ENCODE measurements around the gene CTAG1A.
A peak's percentile ranks its signal among the peaks of the same experiment; 100 is the strongest.
"Not testable (repeated sequence)": the region's sequence is repeated elsewhere in the genome, so short reads cannot be mapped to it uniquely, and the experiment has no call there.

Gene CTAG1A

GRCh38 chrX:154584585-154585183 lies at the start of gene CTAG1A:
TSS of gene CTAG1A (plus strand) at chrX:154585133. CDS start at chrX:154585207, 74 bp downstream.
- not testable (repeated sequence) for DNase-seq (ENCODE audit: low read depth)

- DNase-seq (ENCODE audit: low read depth) = no peak
Measured at GRCh38 chrX:154535892-154536291, 49.0 kb upstream of the CTAG1A start.

GRCh38 chrX:154539077-154539476 lies 45.9 kb upstream of the CTAG1A start:
- no peak for DNase-seq (ENCODE audit: low read depth)

DNA sequence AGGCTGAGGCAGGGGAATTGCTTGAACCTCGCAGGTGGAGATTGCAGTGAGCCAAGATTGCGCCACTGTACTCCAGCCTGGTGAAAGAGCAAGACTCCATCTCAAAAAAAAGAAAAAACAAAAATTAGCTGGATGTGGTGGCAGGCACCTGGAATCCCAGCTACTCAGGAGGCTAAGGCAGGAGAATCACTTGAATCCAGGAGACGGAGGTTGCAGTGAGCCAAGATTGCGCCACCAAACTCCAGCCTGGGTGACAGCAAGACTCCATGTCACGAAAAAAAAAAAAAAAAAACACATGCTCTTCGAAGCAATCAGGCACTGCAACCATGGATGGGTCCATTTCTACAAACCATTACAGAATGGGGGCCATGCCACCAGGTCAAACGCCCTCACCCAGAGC lies 44.6 kb upstream of the CTAG1A start:
- DNase-seq (ENCODE audit: low read depth) = not testable (repeated sequence)

- no peak for DNase-seq (ENCODE audit: low read depth)
Measured at GRCh38 chrX:154540897-154541535, 43.9 kb upstream of the CTAG1A start.

DNA sequence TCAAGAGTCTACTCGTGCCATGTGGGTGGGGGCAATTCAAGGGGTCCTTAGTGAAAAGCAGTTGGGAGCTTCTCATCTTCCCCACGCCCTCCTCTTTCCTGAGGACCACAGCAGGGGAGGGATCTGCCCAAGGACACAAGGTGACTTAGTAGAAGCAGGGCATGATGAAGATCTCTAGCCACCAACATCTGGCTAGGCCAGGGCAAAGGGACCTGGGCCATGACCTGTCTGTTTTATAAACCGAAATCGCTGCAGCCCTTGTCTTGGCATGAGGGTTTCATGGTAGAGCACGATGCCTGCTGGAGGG lies 43.4 kb upstream of the CTAG1A start:
- no peak for DNase-seq (ENCODE audit: low read depth)

DNA sequence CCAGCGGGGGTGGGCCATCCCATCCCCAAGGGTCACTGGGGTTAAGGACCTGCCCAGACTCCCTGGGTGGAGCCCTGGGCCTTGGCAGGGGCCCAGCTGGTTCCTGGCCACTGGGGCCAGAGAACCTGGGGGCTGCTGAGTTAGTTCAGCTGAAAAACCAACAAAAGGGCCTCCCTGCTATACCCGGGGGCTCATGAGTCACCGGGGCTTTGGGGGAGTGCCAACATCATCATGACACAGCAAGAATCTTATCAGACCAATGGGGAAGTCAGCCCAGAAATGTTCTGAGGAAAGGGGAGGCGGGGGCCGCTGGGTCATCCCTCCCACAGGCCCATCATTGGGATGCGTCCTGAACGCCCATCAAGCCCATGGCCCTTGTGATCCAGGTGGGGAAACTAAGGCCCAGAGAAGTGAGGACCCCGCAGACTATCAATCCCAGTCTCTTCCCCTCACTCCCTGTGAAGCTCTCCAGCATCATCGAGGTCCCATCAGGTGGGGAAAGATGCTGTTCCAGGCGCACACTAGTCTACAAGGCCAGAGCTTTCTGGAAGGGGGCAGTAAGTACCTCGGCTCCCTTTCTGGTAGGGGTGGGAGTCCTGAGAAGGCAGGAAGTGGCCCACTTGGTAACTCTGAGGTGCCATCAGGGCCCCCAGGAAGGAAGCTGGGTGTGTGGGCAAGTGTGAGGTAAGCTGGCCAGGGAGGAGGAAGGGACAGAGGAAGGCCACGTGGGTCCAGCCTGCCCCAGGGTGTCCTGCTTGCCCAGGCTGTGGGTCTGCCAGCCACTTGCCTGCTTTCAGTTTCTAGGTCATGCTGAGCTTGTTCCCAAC lies 42.8 kb upstream of the CTAG1A start:
- DNase-seq (ENCODE audit: low read depth) = peak; percentile 92

DNA sequence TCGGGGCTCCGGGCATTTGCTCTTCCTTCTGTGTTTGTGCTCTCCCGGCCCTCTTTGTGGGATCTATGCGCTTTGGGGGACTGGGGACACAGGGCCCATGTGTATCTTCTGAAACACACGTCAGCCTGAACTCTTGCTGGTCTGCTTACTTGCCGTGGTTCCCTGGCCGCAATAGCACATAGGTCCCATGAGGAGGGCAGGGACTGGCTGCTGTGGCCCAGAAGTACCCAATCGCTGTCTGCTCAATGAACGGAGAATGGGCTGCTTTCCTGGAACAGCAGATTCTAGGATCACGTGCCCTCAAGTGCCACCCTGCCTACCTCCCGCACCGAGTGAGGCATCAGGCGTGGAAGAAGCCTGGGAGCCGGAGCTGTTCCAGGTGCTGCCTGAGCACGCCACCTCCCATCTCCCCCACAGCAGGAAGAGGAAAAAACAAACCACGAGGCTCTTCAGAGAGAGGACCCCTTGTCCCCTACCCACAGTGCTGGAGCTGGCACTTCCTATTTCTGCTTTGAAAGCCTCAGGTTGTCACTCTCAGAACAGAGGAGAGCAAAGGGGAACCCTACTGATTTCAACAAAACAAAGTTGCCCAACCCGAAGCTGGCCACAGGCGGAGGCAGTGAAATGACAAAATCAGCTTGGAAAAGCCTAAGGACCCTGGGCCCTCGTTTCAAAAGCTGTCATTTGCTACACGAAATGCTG lies 42.1 kb upstream of the CTAG1A start:
- DNase-seq (ENCODE audit: low read depth) = no peak

GRCh38 chrX:154545673-154546274 lies 39.2 kb upstream of the CTAG1A start:
- DNase-seq (ENCODE audit: low read depth) = no peak

DNA sequence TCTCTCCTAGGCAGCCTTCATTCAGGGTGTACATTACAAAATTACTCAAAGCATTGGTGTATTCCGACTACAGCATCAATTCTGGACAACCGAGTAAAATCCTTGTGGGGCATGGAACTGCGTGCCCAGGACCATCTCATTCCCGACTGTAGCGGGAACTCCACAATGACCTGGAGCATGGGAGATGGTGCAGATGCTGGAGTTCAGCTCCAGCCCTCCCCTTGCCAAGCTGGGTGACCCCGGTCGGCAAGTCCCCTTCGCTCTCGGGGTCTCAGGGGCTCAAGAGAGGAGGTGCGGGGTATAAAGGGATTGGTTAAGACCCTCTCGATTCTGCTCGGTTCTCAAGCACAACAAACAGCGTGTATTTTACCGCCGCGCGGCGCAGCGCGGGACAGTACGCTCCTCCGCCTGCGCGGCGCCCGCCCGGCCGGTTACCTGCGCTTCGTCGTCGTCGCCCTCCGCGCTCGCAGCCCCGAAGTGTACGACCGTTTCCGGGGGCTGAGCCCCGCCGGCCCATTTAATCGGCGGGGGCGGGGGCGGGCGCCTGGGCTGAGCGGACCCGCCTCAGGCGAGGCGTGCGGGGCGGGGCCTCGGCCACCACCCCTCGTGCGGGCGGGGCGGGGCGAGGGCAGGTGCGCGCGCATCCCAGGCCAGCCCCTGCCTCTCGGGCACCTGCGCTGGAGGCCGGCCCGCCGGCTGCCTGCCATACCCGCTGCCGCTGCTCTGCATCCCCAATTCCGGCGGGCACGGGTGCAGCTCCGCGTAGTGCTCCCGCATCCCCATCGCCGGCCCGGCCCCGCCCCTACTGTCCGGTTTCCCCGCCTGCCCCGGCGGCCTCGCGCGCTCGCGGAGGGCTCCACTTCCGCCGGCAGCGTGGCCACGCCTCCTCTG lies 38.3 kb upstream of the CTAG1A start, which contains the start of gene G6PD:
TSS of gene G6PD (minus strand) at position 493 of the 891 bp plus-strand sequence. CDS start 691 bp downstream, outside the sequence.
- peak; percentile 57 for DNase-seq (ENCODE audit: low read depth)

DNA sequence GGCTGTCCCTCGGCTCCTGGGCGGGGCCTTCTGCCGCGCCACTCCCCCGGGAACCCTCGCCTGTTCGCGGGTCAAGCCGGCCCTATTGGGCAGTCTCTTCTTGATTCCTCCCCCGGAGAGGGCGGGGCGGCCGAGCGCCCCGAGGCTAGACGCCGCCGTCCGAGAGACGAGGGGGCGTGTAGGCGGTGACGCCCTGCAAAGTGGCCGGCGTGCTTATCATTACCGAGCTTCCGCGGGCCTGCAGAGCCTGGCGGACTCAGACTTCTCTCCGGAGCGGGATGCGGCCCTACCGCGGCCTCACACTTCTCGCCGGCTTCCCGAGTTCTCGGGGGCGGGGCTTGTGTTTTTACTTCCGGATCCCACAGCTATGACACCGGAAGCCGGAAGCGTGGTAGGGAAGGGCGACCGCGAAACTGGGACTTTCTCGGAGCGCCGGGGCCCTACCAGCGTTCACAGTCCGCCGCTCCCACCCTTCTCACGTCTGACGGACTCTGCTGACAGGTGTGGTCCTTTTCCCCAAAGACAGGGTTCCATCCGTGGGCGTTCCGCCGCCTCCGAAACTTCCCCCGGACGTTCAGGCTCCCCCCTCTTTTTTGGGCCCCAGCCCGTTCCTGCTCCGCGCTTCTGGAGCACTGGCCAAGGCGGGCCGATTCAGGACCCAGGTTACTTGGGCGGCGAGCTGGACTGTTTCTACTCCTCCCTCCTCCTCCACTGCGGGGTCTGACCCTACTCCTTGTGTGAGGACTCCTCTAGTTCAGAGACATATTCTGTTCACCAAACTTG lies 37.5 kb upstream of the CTAG1A start, which contains the start of gene IKBKG:
TSS of gene IKBKG (plus strand) at position 376 of the 783 bp plus-strand sequence. CDS start 4,383 bp downstream, outside the sequence.
- DNase-seq (ENCODE audit: low read depth) = peak; percentile 90

DNA sequence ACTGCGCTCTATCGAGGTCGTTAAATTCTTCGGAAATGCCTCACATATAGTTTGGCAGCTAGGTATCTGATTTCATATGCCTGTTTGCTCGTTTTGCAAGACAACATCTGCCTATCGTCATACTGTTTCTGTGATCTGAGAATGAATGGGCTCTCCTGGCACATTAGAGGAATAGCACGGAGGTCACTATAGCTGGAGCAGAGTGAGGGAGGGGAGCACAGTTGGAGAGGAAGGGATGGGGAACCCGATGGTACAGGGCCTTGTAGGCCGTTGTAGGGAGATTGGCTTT lies 37.0 kb upstream of the CTAG1A start:
- peak; percentile 58 for DNase-seq (ENCODE audit: low read depth)

DNA sequence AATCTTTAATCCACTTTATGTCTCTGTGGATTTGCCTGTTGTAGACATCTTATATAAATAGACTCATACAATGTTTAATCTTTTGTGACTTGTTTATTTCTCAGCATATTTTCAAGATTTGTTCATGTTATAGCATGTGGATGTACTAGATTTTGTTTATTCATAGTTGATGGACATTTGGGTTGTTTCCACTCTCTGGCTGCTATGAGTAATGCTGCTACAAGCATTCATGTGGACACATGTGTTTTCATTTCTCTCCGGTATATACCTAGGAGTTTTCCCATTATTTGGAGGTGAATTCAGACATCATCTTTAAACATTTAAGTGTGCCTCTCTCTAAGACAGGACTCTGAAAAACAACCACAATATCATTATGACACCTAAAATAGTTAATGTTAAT lies 35.2 kb upstream of the CTAG1A start:
- DNase-seq (ENCODE audit: low read depth) = peak; percentile 48

- not testable (repeated sequence) for DNase-seq (ENCODE audit: low read depth)
Measured at GRCh38 chrX:154552112-154552806, 32.7 kb upstream of the CTAG1A start.

GRCh38 chrX:154558060-154558690 lies 26.8 kb upstream of the CTAG1A start:
- not testable (repeated sequence) for DNase-seq (ENCODE audit: low read depth)

DNA sequence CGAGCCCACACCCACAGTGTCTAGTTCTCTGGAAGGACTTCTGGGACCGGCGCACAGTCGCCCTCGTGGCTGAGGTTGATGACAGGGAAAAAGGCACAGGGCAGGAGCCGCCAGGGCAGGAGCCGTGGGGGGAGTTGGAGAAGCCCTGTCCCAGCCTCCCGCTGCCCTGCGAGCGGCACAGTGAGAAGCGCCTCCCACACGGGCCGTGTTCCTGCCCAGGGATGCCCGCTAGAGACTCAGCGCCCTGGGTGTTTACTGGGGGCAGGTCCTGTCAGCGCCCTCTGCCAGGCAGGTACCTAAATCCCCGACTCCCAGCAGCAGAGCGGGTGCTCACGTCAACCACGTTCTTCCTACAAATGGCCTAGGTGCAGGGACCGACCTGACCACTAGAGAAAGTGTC lies 26.0 kb upstream of the CTAG1A start:
- DNase-seq (ENCODE audit: low read depth) = not testable (repeated sequence)

DNA sequence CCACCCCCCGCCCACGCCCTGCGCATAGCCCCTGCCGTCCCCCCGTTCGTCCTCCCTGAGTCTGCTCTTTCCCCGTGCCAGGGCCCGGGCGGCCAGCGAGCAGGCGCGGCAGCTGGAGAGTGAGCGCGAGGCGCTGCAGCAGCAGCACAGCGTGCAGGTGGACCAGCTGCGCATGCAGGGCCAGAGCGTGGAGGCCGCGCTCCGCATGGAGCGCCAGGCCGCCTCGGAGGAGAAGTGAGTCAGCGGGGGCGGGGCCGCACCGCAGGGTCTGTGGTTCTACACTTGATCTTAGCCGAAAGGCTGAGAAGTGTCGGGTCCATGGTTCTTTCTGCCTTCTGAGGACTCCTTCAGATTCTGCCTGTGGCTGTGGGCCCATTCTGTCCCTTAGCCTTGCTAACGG lies 24.6 kb upstream of the CTAG1A start:
- not testable (repeated sequence) for DNase-seq (ENCODE audit: low read depth)

- DNase-seq (ENCODE audit: low read depth) = not testable (repeated sequence)
Measured at GRCh38 chrX:154562295-154562694, 22.6 kb upstream of the CTAG1A start.

DNA sequence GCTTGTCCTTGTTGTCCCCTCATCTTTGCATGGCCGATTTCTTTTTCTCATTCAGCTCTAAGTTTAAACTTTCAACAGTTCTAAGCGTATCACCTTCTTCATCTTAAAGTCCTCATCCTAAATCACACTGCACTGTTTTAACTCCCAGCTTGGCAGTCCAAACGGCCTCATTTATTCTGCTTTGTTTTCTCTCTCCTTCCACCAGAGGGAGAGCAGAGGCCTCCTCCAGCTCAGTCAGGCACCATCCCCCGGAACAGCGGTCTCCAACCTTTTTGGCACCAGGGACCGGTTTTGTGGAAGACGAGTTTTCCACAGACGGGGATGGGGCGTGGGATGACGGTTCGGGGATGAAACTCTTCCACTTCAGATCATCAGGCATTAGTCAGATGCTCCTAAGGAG lies 14.6 kb upstream of the CTAG1A start:
- not testable (repeated sequence) for DNase-seq (ENCODE audit: low read depth)
